Measurements from ENCODE around the gene SLC49A4. TPM values are rescaled to one million over a fixed set of nuclear protein-coding genes. Genes with fewer than 3 reads are reported as not detected.

The SLC49A4 gene
- polyA plus RNA-seq, 1 of the 3 experiments (the other 2 are of a cell fraction), result 6.4 TPM

DNA sequence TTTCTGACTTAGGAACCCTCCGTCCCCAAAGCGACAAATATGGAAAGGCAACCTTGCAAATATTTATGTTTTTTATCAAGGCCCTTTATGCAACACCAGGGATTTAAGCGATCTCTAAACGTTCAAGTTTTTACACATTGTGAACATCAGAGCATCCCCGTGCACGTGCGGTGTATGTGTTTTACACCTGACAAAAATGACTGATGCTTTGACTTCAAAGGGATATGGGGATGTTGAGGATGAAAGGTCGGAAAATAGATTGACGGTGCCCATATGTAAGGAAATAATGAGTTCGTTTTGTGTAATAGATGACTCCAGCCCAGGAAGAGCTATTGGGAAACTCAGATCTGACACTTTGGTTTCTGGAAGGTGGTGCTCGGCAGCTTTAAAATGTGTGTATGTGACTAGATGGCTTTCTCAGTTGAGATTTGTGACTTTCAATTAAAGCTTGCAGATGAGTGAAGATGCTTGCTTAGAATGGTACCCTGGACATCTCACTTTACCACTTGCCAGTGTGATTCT, 866 bp downstream of the SLC49A4 start:
- H3F3A ChIP-seq (replicated peaks; ENCODE audit: insufficient read depth), result peaks cover 8% of the 10 kb centered on the region
- TF ChIP-seq CHD2 (IDR thresholded peaks at IDR 0.05; ENCODE audit: low read length, partially characterized antibody) (no peak), NRF1 (IDR thresholded peaks at IDR 0.05; ENCODE audit: low read depth, low read length) (no peak), ELF1 (IDR thresholded peaks at IDR 0.05) (no peak), NFIC (IDR thresholded peaks at IDR 0.05; ENCODE audit: borderline replicate concordance) (no peak), FOSL2 (IDR thresholded peaks at IDR 0.05; ENCODE audit: borderline replicate concordance, low read depth) (no peak)
- TF ChIP-seq, protein P1, sequence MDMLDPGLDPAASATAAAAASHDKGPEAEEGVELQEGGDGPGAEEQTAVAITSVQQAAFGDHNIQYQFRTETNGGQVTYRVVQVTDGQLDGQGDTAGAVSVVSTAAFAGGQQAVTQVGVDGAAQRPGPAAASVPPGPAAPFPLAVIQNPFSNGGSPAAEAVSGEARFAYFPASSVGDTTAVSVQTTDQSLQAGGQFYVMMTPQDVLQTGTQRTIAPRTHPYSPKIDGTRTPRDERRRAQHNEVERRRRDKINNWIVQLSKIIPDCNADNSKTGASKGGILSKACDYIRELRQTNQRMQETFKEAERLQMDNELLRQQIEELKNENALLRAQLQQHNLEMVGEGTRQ (IDR thresholded peaks at IDR 0.05; ENCODE audit: borderline replicate concordance, low read depth, low read length), result no peak
- peak overlapping the region; percentile 89 to 92; a peak in 3 of 4 replicates for H3K27ac ChIP-seq (ENCODE audit: low read depth in 2 of 2, low read length in 1 of 2)
- peaks cover 46% of the 10 kb centered on the region for H3K79me2 ChIP-seq (ENCODE audit: insufficient read depth)
- H3K9me2 ChIP-seq, result no peaks in the 10 kb centered on the region
- H4K20me1 ChIP-seq (ENCODE audit: insufficient read depth), result no peaks in the 10 kb centered on the region
- ChIA-PET POLR2A (no interaction called here), CTCF (interaction anchor here (1.2 kb wide), 1 partner anchor 147 kb away, joined by 4 read pairs; no protein-coding TSS in a partner anchor)
- H3K36me3 ChIP-seq (replicated peaks in 1 of 2; ENCODE audit: control insufficient read depth in 1 of 2, insufficient read depth in 2 of 2, low read length in 1 of 2), result no peaks in the 10 kb centered on the region
- peak overlapping the region; percentile 89 to 97 for H3K4me3 ChIP-seq (ENCODE audit: low read depth in 2 of 2, low read length in 1 of 2)
- 61% methylated on average over 11 of the region's 11 CpGs for WGBS (ENCODE audit: low lambda C conversion rate)
- H3K4me1 ChIP-seq (ENCODE audit: control insufficient read depth in 1 of 2, insufficient read depth in 2 of 2, low read depth in 1 of 2, low read length in 1 of 2), result peaks cover 0 to 11% of the 10 kb centered on the region in 2 experiments; a peak in 3 of 4 replicates
- H3K4me2 ChIP-seq, result peak overlapping the region; percentile 93
- peak overlapping the region; percentile 99 for H2AFZ ChIP-seq (ENCODE audit: low read depth)
- no peaks in the 10 kb centered on the region for H3K27me3 ChIP-seq (ENCODE audit: insufficient read depth)
- H3K9ac ChIP-seq, result peak overlapping the region; percentile 73
- no peak for DNase-seq
- H3K9me3 ChIP-seq, result no peaks in the 10 kb centered on the region

- Histone ChIP-seq H3K4me3 (ENCODE audit: low read depth in 2 of 2, low read length in 1 of 2) (no peak overlapping the region), H3K27ac (ENCODE audit: low read depth in 2 of 2, low read length in 1 of 2) (no peak overlapping the region), H3F3A (replicated peaks; ENCODE audit: insufficient read depth) (peaks cover 8% of the 10 kb centered on the region), H3K4me1 (ENCODE audit: control insufficient read depth in 1 of 2, insufficient read depth in 2 of 2, low read depth in 1 of 2, low read length in 1 of 2) (peaks cover 0 to 11% of the 10 kb centered on the region in 2 experiments; a peak in 3 of 4 replicates), H3K79me2 (ENCODE audit: insufficient read depth) (peaks cover 45% of the 10 kb centered on the region), H3K4me2 (no peak overlapping the region; the same call in 1 of the 2 replicates), H3K9me2 (no peaks in the 10 kb centered on the region), H3K9ac (no peak overlapping the region), H3K27me3 (ENCODE audit: insufficient read depth) (no peaks in the 10 kb centered on the region), H2AFZ (ENCODE audit: low read depth) (no peak overlapping the region), H3K9me3 (no peaks in the 10 kb centered on the region), H3K36me3 (replicated peaks in 1 of 2; ENCODE audit: control insufficient read depth in 1 of 2, insufficient read depth in 2 of 2, low read length in 1 of 2) (no peaks in the 10 kb centered on the region), H4K20me1 (ENCODE audit: insufficient read depth) (no peaks in the 10 kb centered on the region)
- no peak for TF ChIP-seq MEF2A (IDR thresholded peaks at IDR 0.05; ENCODE audit: borderline replicate concordance, low read depth)
- TF ChIP-seq EP300 (IDR thresholded peaks at IDR 0.05; ENCODE audit: borderline replicate concordance in 1 of 2, low read depth in 1 of 2, low read length in 1 of 2), result no peak
- no peak for TF ChIP-seq RAD21 (IDR thresholded peaks at IDR 0.05; ENCODE audit: low read length)
- 85% methylated on average over 3 of the region's 3 CpGs for WGBS (ENCODE audit: low lambda C conversion rate)
- ChIA-PET POLR2A (no interaction called here), CTCF (no interaction called here)
- DNase-seq, result no peak
These were observed 2.4 kb downstream of the SLC49A4 start for GRCh38 chr3:122797291-122797690.

- Histone ChIP-seq H3K79me2 (ENCODE audit: insufficient read depth) (peaks cover 37% of the 10 kb centered on the region), H3K9ac (no peak overlapping the region), H3K4me3 (ENCODE audit: low read depth in 2 of 2, low read length in 1 of 2) (no peak overlapping the region), H3K27ac (ENCODE audit: low read depth in 2 of 2, low read length in 1 of 2) (no peak overlapping the region), H3K27me3 (ENCODE audit: insufficient read depth) (no peaks in the 10 kb centered on the region), H4K20me1 (ENCODE audit: insufficient read depth) (no peaks in the 10 kb centered on the region), H3K4me2 (no peak overlapping the region), H2AFZ (ENCODE audit: low read depth) (no peak overlapping the region), H3K4me1 (ENCODE audit: control insufficient read depth in 1 of 2, insufficient read depth in 2 of 2, low read depth in 1 of 2, low read length in 1 of 2) (peaks cover 0 to 7% of the 10 kb centered on the region in 2 experiments; a peak in 2 of 4 replicates), H3K9me2 (no peaks in the 10 kb centered on the region), H3K9me3 (no peaks in the 10 kb centered on the region), H3F3A (replicated peaks; ENCODE audit: insufficient read depth) (peaks cover 3% of the 10 kb centered on the region), H3K36me3 (replicated peaks in 1 of 2; ENCODE audit: control insufficient read depth in 1 of 2, insufficient read depth in 2 of 2, low read length in 1 of 2) (no peaks in the 10 kb centered on the region)
- WGBS (ENCODE audit: low lambda C conversion rate), result 93% methylated on average over 2 of the region's 2 CpGs
- ChIA-PET POLR2A (no interaction called here), CTCF (interaction anchor here (0.6 kb wide), 1 partner anchor 20 kb away, joined by 3 read pairs; no protein-coding TSS in a partner anchor)
- TF ChIP-seq RXRA (IDR thresholded peaks at IDR 0.05; ENCODE audit: borderline replicate concordance, low read depth), result no peak
- no peak for TF ChIP-seq NFIC (IDR thresholded peaks at IDR 0.05; ENCODE audit: borderline replicate concordance)
- TF ChIP-seq TAF1 (IDR thresholded peaks at IDR 0.05; ENCODE audit: borderline replicate concordance, low read depth, low read length), result no peak
- no peak for TF ChIP-seq YY1 (IDR thresholded peaks at IDR 0.05; ENCODE audit: low read depth)
- no peak for TF ChIP-seq SIN3A (IDR thresholded peaks at IDR 0.05; ENCODE audit: borderline replicate concordance, low read depth, low read length)
- no peak for TF ChIP-seq NRF1 (IDR thresholded peaks at IDR 0.05; ENCODE audit: low read depth, low read length)
- no peak for TF ChIP-seq JUND (IDR thresholded peaks at IDR 0.05)
- no peak for TF ChIP-seq RFX5 (IDR thresholded peaks at IDR 0.05; ENCODE audit: low read length)
- no peak for TF ChIP-seq CHD2 (IDR thresholded peaks at IDR 0.05; ENCODE audit: low read length, partially characterized antibody)
- no peak for TF ChIP-seq MEF2A (IDR thresholded peaks at IDR 0.05; ENCODE audit: borderline replicate concordance, low read depth)
- no peak for TF ChIP-seq FOXJ3 (CRISPR knock-in tag; IDR thresholded peaks at IDR 0.05)
- TF ChIP-seq RAD21 (IDR thresholded peaks at IDR 0.05; ENCODE audit: low read length), result no peak
- DNase-seq, result no peak
These were observed 4.5 kb downstream of the SLC49A4 start for GRCh38 chr3:122799322-122799721.

Measured in SK-N-SH (cell line).